Measurements from ENCODE around the gene DCAF4.

The DCAF4 gene

DNA sequence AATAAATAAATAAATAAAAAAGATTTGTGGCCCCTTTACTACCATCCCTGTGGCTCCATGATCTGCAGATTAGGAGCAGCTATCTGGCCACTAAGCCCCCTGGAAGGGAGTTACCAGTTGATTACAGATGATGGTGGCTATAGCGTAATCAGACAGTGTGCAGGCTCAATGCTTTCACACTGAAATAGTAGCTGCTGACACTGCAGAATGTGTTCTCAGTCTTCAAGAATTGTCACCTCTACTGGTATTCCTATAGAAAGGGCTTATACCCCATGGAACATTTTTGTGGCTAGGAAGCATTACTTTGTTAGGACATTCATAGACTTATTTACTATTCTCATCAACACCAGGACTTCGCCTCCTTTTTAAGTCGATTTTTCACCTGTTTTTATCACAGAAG is 30.9 kb downstream of the DCAF4 start:
- TF ChIP-seq, protein P1, sequence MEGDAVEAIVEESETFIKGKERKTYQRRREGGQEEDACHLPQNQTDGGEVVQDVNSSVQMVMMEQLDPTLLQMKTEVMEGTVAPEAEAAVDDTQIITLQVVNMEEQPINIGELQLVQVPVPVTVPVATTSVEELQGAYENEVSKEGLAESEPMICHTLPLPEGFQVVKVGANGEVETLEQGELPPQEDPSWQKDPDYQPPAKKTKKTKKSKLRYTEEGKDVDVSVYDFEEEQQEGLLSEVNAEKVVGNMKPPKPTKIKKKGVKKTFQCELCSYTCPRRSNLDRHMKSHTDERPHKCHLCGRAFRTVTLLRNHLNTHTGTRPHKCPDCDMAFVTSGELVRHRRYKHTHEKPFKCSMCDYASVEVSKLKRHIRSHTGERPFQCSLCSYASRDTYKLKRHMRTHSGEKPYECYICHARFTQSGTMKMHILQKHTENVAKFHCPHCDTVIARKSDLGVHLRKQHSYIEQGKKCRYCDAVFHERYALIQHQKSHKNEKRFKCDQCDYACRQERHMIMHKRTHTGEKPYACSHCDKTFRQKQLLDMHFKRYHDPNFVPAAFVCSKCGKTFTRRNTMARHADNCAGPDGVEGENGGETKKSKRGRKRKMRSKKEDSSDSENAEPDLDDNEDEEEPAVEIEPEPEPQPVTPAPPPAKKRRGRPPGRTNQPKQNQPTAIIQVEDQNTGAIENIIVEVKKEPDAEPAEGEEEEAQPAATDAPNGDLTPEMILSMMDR (IDR thresholded peaks at IDR 0.05): no peak

DNA sequence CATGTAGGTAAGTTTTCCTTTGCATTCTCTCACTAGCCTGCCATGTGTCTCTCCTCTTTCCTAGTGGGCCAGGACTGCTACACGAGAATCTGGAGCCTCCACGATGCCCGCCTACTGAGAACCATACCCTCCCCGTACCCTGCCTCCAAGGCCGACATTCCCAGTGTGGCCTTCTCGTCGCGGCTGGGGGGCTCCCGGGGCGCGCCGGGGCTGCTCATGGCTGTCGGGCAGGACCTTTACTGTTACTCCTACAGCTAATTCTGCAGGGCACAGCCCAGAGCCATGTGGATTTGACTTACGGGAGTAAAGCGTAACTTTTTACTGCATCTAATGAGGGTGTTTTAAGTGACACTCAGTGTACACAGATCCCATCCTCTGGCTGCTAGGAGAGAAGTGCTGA is 32.3 kb downstream of the DCAF4 start:
- TF ChIP-seq, protein P1 (IDR thresholded peaks at IDR 0.05): no peak

DNA sequence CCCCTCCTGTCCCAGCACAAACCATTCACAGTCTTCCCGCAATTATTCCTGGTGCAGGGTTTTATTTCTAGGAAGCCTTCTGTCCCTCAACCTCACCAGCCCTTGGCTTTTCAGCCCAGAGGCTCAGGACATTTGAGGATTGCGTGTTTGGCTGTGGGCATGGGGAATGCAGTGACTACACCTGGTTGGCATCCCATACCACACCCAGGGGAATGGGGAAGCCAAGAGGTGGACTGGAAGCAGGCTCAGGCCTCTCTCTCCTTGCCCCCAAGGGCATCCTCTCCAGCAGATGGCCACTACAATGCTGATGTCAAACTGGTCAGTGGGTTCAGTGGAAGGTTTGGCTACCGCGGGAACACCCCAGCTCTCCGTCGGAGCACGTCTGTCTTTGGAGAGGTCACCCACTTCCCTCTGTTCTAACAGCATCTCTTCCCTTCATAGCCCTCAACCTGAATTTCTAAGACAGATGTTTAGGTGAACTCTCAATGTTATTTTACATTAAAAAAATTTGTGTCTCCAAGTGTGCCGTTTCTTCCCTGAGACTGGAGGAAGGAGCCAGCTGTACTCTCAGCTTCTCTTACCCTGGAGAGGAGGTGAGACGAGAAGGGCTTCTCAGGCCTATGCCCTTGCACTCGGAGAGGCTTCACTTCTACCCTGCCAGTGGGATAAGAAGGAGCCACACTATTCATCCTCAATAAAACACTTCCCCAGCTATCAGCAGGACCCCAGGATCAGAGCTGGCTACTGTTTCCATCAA is 35.5 kb downstream of the DCAF4 start:
- TF ChIP-seq, protein P1 (IDR thresholded peaks at IDR 0.05): no peak

DNA sequence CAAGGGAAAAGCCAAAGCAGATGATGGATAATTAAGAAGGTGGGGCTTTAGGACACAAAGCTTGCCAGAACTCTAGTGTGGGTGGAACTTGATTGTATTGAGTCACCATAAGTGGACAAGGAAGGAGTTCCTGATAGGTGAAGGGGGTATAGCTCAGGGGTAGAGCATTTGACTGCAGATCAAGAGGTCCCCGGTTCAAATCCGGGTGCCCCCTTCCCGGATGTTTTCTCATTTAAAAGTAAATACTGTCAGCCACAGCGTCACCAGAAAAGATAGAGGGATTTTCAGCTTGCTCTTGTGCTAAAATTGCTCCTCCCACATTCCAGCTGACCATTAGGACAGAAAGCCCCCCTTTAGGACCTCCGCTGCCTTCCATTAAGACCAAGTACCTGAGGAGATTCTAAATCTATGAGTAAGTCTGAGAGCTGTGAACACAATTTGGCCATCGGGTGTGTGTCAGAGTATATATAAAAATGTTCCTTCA is 36.6 kb downstream of the DCAF4 start:
- TF ChIP-seq, protein P1 (IDR thresholded peaks at IDR 0.05): no peak

DNA sequence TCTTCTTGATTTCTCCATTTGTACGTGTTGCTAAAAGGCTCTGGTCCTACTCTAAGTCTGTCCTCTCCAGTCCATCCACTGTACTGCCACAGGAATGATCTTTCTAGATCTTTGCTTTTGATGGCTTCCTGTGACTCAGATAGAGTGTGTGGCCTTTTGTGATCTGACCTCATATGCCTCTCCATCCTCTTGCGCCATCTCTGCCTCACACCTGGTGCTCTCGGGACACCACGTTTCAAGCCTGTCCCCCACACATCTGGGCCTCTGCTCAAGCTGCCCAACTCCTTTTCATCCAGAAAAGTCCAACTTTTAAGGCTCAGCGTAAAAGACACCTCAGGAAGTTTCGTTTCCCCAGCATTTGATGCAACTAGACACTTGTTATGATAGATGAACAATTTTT is 39.0 kb downstream of the DCAF4 start:
- TF ChIP-seq, protein P1 (IDR thresholded peaks at IDR 0.05): no peak

DNA sequence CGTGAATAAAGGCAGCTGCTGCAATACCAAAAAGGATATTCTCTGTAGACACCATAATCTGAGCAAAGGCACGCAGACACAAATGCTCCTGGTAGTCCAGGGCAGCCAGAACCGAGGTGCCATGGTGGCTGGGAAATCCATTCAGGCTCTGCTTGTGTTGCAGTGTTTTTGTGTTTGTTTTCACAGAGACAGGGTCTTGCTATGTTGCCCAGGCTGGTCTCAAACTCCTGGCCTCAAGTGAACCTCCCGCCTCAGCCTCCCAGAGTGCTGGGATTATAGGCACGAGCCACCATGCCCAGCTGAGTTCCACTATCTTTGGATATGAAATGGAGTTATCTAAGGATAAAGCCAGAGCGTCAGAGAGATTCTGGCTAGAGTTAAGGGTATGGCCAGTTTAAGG is 39.8 kb downstream of the DCAF4 start:
- TF ChIP-seq, protein P1 (IDR thresholded peaks at IDR 0.05): no peak

DNA sequence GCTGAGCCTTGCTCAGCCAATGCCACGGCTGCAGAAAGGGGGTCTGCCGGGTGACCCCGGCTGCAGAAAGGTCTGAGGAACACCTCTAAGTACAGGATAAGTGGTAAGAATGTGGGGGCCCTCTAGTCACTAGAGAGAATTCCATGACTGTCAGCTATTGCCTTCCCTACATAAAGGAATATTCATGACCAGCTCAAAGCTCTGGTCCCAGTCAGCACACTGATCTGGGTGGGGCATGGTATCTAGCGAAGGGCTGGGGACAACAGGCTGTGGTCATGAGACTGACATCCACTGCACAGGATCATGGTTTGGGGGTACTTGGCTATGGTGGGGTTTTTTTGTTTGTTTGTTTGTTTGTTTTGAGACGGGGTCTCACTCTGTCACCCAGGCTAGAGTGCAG is 42.1 kb downstream of the DCAF4 start:
- TF ChIP-seq, protein P1 (IDR thresholded peaks at IDR 0.05): no peak

All from LNCAP (cell line).